Measurements from ENCODE around the gene SHISA5. TPM values are rescaled to one million over a fixed set of nuclear protein-coding genes. Genes with fewer than 3 reads are reported as not detected.

The SHISA5 gene
- total and polyA plus RNA-seq, 2 of the 8 experiments (the other 6 are each of a cell fraction or from before 2014, with no cell fraction given) = 196 to 315 TPM

DNA sequence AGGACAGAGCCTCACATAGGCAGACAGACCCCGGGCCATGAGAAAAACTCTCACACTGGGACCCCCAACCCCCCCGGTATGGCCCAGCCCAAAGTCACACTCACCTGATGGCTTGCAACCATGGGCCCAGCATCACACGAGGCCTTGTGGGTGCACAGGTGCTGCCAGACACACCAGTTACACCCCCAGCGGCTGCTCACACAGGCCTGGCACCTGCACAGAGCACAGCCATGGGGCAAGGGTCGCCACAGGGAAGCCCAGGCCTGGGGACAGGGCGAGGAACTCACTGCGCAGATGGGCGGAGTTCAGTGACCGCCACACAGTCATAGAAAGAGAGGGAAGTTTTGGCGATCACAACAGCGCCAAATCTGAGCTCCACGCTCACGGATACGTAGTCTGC, 83.4 kb downstream of the SHISA5 start:
- Histone ChIP-seq H2BK12ac (ENCODE audit: low read depth, low read length) (no peak overlapping the region), H3K4me1 (replicated peaks in 1 of 4; ENCODE audit: control insufficient read depth in 3 of 4, insufficient read depth in 4 of 4, low read length in 3 of 4) (peaks cover 0 to 13% (median 2%) of the 10 kb centered on the region in 4 experiments; a peak in 4 of 7 replicates), H3K4ac (replicated peaks; ENCODE audit: insufficient read length, low read depth, low read length) (no peak overlapping the region), H4K8ac (ENCODE audit: extremely low read depth, insufficient read depth, low read length) (no peak overlapping the region), H3K79me2 (ENCODE audit: control insufficient read depth in 1 of 2, insufficient read depth in 2 of 2, low read length in 2 of 2) (peaks cover 4 to 37% of the 10 kb centered on the region in 2 experiments), H3K27me3 (replicated peaks in 1 of 4; ENCODE audit: control insufficient read depth in 3 of 4, extremely low read depth in 1 of 4, insufficient read depth in 3 of 4, low read length in 3 of 4) (no peaks in the 10 kb centered on the region), H3K23ac (ENCODE audit: insufficient read length) (no peak overlapping the region), H2BK15ac (ENCODE audit: low read length) (no peak overlapping the region), H4K91ac (replicated peaks; ENCODE audit: insufficient read length, low read length) (no peak overlapping the region), H3K14ac (ENCODE audit: insufficient read length) (no peak overlapping the region), H3K18ac (ENCODE audit: extremely low read depth, low read length) (no peak overlapping the region), H3K9ac (replicated peaks in 1 of 4; ENCODE audit: extremely low read depth in 1 of 4, low read depth in 3 of 4, low read length in 3 of 4) (no peak overlapping the region), H3K36me3 (ENCODE audit: control insufficient read depth in 2 of 4, insufficient read depth in 4 of 4, low read length in 3 of 4) (peaks cover 34 to 52% (median 39%) of the 10 kb centered on the region in 4 experiments; a peak in 7 of 8 replicates), H3K4me2 (ENCODE audit: insufficient read depth in 1 of 2, low read depth in 2 of 2, low read length in 2 of 2) (no peak overlapping the region), H3K27ac (ENCODE audit: low read depth, low read length) (no peak overlapping the region), H2BK120ac (replicated peaks; ENCODE audit: low read depth, low read length) (no peak overlapping the region), H3K56ac (replicated peaks; ENCODE audit: insufficient read length, low read depth, low read length) (no peak overlapping the region), H3K4me3 (ENCODE audit: extremely low read depth in 1 of 4, insufficient read depth in 2 of 4, low read depth in 3 of 4, low read length in 4 of 4) (no peak overlapping the region), H2BK20ac (ENCODE audit: low read length) (no peak overlapping the region), H2AFZ (ENCODE audit: low read length) (no peak overlapping the region), H2BK5ac (ENCODE audit: low read depth, low read length) (no peak overlapping the region), H3K79me1 (ENCODE audit: low read depth, low read length) (peaks cover 22% of the 10 kb centered on the region), H3K23me2 (ENCODE audit: low read depth, low read length) (no peaks in the 10 kb centered on the region), H4K5ac (ENCODE audit: insufficient read length, low read depth, low read length) (no peak overlapping the region), H2AK5ac (ENCODE audit: low read depth, low read length) (no peak overlapping the region), H4K20me1 (replicated peaks in 1 of 2; ENCODE audit: control insufficient read depth in 1 of 2, insufficient read depth in 2 of 2, low read length in 2 of 2) (peaks cover 28 to 47% of the 10 kb centered on the region in 2 experiments), H3K9me3 (ENCODE audit: insufficient read depth in 2 of 2, low read depth in 1 of 2, low read length in 1 of 2) (no peaks in the 10 kb centered on the region)
- ChIA-PET POLR2A (ENCODE audit: partially characterized antibody) (interaction anchor here (0.6 to 31.5 kb wide), 7 partner anchors 7 to 153 kb away, joined by 3 to 650 read pairs (median 3); partner anchors contain the start of gene PLXNB1), CTCF (ENCODE audit: partially characterized antibody) (interaction anchor here (1.3 to 6.9 kb wide), 4 partner anchors 12 to 18 kb away, joined by 3 to 95 read pairs (median 30); no protein-coding TSS in a partner anchor)
- FAIRE-seq (no peak), DNase-seq (ENCODE audit: low read depth in 1 of 2, low spot score in 2 of 2) (no peak)
- WGBS, 2 experiments (ENCODE audit: extremely low coverage in 1 of 2, insufficient coverage in 1 of 2, insufficient read length in 1 of 2, insufficient replicate concordance in 2 of 2, low coverage in 1 of 2, low lambda C conversion rate in 2 of 2, missing lambda C conversion rate in 1 of 2) = 89% methylated on average over 12 of the region's 14 CpGs; no CpG with 5 or more reads in 1 of the 2 experiments
- TF ChIP-seq PHF8 (conservative IDR thresholded peaks at IDR 0.05; ENCODE audit: low read depth, low read length) (no peak), TAF1 (IDR thresholded peaks at IDR 0.05; ENCODE audit: low read depth, low read length) (no peak), CHD2 (IDR thresholded peaks at IDR 0.05; ENCODE audit: low read length) (no peak), HDAC2 (IDR thresholded peaks at IDR 0.05; ENCODE audit: borderline replicate concordance in 1 of 2, low read depth in 2 of 2, low read length in 2 of 2) (no peak), MAFK (IDR thresholded peaks at IDR 0.05; ENCODE audit: low read depth, low read length) (no peak), YY1 (IDR thresholded peaks at IDR 0.05; ENCODE audit: low read depth, low read length) (no peak), RFX5 (IDR thresholded peaks at IDR 0.05; ENCODE audit: borderline replicate concordance, low read depth, low read length) (no peak), CREB1 (IDR thresholded peaks at IDR 0.05) (no peak), RNF2 (IDR thresholded peaks at IDR 0.05; ENCODE audit: borderline replicate concordance, low read depth, low read length, missing control alignments, poor library complexity, severe bottlenecking) (no peak), RXRA (IDR thresholded peaks at IDR 0.05; ENCODE audit: insufficient read depth, low read depth, low read length) (no peak), EGR1 (IDR thresholded peaks at IDR 0.05; ENCODE audit: borderline replicate concordance, low read depth, low read length) (no peak)
- TF ChIP-seq, protein P1, sequence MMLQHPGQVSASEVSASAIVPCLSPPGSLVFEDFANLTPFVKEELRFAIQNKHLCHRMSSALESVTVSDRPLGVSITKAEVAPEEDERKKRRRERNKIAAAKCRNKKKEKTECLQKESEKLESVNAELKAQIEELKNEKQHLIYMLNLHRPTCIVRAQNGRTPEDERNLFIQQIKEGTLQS (IDR thresholded peaks at IDR 0.05; ENCODE audit: insufficient read depth, low read depth, low read length) = no peak
- TF ChIP-seq, protein P2, sequence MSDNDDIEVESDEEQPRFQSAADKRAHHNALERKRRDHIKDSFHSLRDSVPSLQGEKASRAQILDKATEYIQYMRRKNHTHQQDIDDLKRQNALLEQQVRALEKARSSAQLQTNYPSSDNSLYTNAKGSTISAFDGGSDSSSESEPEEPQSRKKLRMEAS (IDR thresholded peaks at IDR 0.05) = no peak

All from H1 (cell line).